Measurements from ENCODE around the gene SNTB2.

Gene SNTB2

GRCh38 chr16:69321080-69321479, 134.1 kb downstream of the SNTB2 start:
- DNase-seq, result no peak

DNA sequence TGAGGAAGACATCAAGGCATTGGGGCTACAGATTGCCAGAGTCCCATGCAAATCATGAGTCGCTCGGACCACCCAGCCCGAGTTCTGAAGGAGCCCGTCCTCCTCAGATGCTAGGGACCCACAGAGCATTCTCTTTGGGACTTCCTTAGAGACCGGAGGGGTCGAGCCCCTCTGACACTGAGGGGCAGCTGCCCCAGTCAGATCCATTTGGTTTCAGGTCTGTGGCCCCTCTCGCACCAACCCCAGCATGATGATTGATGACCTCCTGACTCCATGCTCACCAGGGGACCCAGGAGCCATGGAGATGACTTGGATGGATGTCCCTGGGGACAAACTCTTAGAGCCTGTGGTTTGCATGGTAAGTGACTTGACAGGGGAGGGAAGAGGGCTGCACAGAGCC, 135.4 kb downstream of the SNTB2 start:
- DNase-seq, result no peak

DNA sequence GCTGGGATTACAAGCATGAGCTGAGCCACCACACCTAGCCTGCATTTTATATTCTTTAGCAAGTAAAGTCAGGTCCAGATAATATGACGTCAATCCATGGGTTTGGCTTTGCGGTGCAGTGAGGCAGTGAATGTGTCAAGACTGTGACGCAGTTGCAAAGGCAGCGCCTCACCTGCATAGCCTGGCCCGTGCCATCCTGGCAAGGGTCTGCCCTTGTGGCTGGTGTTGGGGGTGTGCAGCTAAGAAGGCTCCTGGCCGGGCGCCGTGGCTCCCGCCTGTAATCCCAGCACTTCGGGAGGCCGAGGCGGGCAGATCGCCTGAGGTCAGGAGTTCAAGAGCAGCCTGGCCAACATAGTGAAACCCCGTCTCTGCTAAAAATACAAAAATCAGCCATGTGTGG, 136.5 kb downstream of the SNTB2 start:
- no peak for DNase-seq

- DNase-seq, result no peak
These were observed 137.1 kb downstream of the SNTB2 start for GRCh38 chr16:69324013-69324531.

DNA sequence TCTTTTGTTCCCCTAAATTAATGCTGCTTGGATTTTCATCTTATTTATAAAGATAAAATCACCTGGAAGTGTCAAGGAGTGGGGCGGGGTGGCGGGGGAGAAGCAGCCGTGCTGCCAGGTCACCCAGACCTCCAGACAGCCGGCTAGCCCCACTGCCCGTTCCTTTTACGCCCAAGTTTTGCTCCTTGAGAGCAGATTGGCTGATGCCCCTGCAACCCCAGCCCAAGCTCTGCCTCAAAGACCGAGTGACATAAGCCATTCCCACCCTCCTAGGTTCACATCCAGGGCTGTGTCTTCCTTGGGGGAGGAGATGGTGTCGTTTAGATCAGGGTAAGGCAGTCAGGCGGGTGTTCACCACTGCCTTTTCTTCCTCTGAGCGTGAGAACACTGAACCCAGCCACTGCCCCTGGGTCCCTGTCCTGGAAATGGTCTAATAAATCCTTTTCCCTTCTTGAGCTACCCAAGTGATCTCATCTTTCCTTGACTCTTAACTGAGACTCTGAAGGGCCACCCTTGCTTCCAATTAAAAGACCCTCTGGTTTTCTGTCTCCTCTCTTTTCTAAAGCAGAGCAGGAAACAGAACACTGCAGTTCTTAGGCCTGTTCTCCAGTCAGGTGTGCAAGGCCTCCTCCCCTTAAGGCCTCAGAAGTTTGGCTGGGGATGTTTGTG, 137.8 kb downstream of the SNTB2 start:
- DNase-seq, result no peak

DNA sequence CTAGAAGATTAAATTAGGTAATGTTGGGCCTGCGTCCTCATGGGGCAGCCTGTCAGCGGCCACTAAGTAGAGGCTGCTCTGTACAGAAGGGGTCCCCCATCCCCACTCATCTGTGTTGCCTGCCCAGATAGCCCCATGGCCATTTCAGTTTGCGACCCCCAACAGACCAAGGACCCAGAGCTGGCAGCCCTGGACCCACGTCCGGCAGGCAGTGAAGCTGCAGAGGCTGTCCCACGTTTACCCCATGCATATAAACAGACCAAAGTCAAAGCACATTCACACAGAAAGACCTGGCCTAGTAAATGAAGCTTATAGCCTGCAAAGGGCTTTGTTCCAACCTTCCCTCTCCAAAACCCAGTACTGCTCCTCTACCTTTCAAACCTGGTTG, 138.8 kb downstream of the SNTB2 start:
- no peak for DNase-seq

DNA sequence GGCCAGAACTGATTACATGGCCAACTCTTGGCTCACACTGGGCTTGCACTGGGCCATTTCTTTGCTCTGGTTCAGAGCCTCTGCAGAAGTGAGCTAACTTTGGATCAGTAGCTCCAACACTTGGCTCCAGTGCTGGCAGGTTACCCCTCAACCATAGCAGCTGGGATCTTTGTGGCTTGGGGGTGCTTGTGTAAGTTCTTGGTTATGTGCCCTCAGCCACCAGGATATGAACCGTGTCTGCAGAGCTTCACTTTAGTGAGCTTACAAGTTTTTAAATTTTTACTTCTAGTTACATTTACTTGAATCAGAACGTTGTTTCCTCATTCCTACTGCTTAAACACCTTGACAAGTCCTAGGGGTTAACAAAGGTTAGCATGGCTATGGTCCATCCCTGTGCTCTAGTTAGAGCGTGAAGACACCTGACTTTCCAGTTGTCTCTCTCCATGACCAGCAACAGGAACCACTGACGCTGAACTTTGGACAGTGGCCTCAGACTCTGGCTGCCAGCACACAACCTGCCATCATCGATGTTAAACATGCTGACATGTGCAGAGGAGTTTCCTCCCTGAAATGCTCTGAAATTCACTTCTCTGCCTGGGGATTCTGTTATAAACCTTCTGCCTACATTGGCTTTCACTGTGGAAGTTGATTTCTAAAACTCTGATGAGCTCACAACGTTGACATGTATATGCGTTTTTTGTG, 139.4 kb downstream of the SNTB2 start:
- DNase-seq, result no peak

- no peak for DNase-seq
These were observed 140.8 kb downstream of the SNTB2 start for GRCh38 chr16:69327585-69328310.

- no peak for DNase-seq
These were observed 141.9 kb downstream of the SNTB2 start for GRCh38 chr16:69328854-69329316.

GRCh38 chr16:69329369-69330285, 142.7 kb downstream of the SNTB2 start:
- peak; percentile 35 for DNase-seq

DNA sequence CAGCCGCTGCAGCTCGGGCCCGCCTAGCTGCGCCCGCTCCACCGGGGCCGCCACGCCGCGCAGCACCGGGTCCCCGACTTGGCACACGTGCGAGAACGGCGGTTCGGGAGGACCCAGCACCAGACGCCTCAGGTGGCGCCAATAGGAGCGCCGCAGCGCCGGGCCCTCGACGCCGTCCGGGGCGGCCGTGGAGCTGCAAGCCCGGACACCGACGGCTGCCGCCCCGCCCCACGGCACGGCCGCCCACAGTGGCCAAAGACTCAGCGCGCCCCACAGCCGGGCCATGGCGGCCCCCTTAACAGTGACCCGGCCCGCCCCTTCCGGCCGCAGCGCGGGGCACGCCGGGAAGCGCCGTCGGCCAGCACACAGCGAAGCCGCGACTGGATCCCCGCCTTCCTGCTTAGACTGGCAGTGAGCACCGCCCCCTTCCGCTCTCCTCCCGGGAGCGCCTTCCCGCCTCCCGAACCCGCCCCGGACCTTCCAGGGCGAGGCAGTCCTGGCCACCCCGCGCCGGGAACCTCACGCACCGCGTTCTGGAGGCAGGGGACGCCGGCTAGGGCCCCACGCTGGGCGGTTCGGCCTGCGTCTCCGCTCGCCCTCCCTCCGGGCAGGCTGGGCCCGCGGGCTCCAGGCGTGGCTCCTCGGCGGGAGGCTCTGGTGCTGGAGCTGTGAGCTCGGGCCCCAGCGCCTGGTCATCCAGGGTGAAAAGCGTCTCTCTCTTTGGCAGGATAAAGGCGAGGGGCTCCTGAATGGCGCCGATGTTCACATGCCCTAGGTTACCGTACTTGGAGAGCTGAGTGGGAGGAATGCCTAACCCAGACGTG, 143.5 kb downstream of the SNTB2 start, which contains the start of gene PDF:
TSS of gene PDF (minus strand) at position 303 of the 824 bp plus-strand sequence. CDS start at position 285, 18 bp downstream.
- peak; percentile 89 for DNase-seq

GRCh38 chr16:69334696-69335095, 147.7 kb downstream of the SNTB2 start:
- no peak for DNase-seq

GRCh38 chr16:69338557-69339288, 151.8 kb downstream of the SNTB2 start:
- no peak for DNase-seq

- DNase-seq, result peak; percentile 96
These were observed 152.5 kb downstream of the SNTB2 start, which contains the start of the genes COG8 and NIP7 for GRCh38 chr16:69339289-69340094. Gene COG8 (minus strand): TSS chr16:69339564. CDS start chr16:69339552, 12 bp downstream. Gene NIP7 (plus strand): TSS chr16:69339772. CDS start chr16:69339830, 58 bp downstream.

DNA sequence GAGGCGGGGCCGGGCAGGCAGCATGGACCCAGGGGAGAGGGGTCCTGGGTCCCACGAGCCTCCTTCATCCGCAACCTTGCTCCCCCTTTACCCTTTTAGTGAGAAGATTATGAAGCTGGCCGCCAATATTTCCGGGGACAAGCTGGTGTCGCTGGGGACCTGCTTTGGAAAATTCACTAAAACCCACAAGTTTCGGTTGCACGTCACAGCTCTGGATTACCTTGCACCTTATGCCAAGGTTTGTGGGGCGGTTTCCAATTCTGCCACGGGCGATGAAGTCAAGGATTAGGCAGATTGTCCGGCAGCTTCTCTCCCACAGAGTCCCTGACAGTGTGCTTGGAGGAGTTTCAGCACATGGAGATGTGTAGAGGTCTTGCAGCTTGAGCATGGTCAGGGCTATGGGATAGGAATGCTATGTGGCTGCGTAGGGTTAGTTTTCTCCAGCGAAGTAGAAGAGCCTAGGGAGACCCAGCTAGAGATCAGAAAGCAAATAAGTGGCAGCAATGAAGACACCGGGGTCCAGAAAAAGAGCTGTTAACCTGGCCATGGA, 153.2 kb downstream of the SNTB2 start:
- DNase-seq, result no peak

- DNase-seq, result no peak
These were observed 157.2 kb downstream of the SNTB2 start for GRCh38 chr16:69344171-69344570.

- DNase-seq, result no peak
These were observed 159.0 kb downstream of the SNTB2 start for GRCh38 chr16:69345923-69346322.

GRCh38 chr16:69346683-69347082, 159.7 kb downstream of the SNTB2 start:
- DNase-seq, result no peak

DNA sequence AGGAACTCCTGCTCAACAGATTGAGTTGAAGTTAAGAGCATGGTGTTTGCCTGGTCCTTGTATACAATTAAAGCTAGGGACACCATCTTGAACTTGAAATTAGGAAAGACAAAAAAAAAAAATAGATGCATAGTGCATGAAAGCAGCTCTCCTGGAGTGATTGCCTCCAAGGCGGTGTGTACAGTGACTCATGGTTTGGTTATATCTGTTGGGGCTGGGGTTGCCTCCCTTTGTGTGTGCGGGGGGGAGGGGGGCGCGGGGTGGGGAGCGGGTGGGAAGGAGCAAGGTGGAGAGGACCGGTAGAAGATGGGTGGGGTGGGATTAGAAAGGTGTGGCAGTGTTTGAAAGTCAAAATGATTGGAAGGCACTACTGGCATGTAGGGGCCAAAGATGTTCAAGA, 161.3 kb downstream of the SNTB2 start:
- no peak for DNase-seq
